ENCODE results near the gene NID1. TPM values are rescaled to one million over a fixed set of nuclear protein-coding genes. Genes with fewer than 3 reads are reported as not detected.

NID1 gene
- 100 to 1,000 TPM in 2 of 3 donors, 10 to 100 TPM in 1; 60.3 to 288 (median 154) TPM for total RNA-seq

- no peaks in the 10 kb centered on the region for H3K4me1 ChIP-seq
- H3K27ac ChIP-seq = peak within 1 kb of the TSS; percentile 83 to 97
Measured at GRCh38 chr1:236064674-236065508, at the start of gene NID1. Gene NID1, minus strand, starts transcription at chr1:236065090. Its CDS starts 11 bp downstream, at chr1:236065079.

GRCh38 chr1:236114076-236114747, 49.3 kb upstream of the NID1 start:
- Histone ChIP-seq H3K9me3 (no peaks in the 10 kb centered on the region), H3K4me3 (no peak overlapping the region), H3K27ac (no peak overlapping the region), H3K4me1 (no peaks in the 10 kb centered on the region), H3K27me3 (no peaks in the 10 kb centered on the region), H3K36me3 (no peaks in the 10 kb centered on the region)
- TF ChIP-seq POLR2AphosphoS5 (IDR thresholded peaks at IDR 0.05) = no peak
- TF ChIP-seq POLR2A (IDR thresholded peaks at IDR 0.05) = no peak
- TF ChIP-seq CTCF (IDR thresholded peaks at IDR 0.05) = no peak
- no peak for DNase-seq (ENCODE audit: low spot score in 2 of 2)
- intact Hi-C loops (cut with DNase I; ENCODE audit: low total_unique reads) = no loop called here

More at GRCh38 chr1:236064674-236065508, at the start of gene NID1:
- Histone ChIP-seq H3K4me3 (peak within 1 kb of the TSS; percentile 75 to 98 (median 95)), H3K27me3 (no peaks in the 10 kb centered on the region), H3K9me3 (no peaks in the 10 kb centered on the region), H3K36me3 (no peaks in the 10 kb centered on the region)
- peak; percentile 47 to 60 for DNase-seq (ENCODE audit: low spot score in 2 of 2)
- intact Hi-C loops (cut with DNase I; ENCODE audit: low total_unique reads) = no loop called here
- TF ChIP-seq POLR2AphosphoS5 (IDR thresholded peaks at IDR 0.05) = peak; percentile 74 to 84 (median 75)
- peak in 1 of 3 donors; percentile 12 for TF ChIP-seq CTCF (IDR thresholded peaks at IDR 0.05)
- TF ChIP-seq POLR2A (IDR thresholded peaks at IDR 0.05) = peak; percentile 40

- no peaks in the 10 kb centered on the region for H3K27me3 ChIP-seq
- H3K9me3 ChIP-seq = no peaks in the 10 kb centered on the region
- H3K4me1 ChIP-seq = no peaks in the 10 kb centered on the region
- H3K4me3 ChIP-seq = no peak overlapping the region
- TF ChIP-seq CTCF (IDR thresholded peaks at IDR 0.05) (no peak), POLR2AphosphoS5 (IDR thresholded peaks at IDR 0.05) (no peak), POLR2A (IDR thresholded peaks at IDR 0.05) (no peak)
- no peak for DNase-seq (ENCODE audit: low spot score in 2 of 2)
- no peaks in the 10 kb centered on the region for H3K36me3 ChIP-seq
- no peak overlapping the region for H3K27ac ChIP-seq
- intact Hi-C loops (cut with DNase I; ENCODE audit: low total_unique reads) = no loop called here
Measured at GRCh38 chr1:236113324-236114032, 48.6 kb upstream of the NID1 start.

- no peak overlapping the region for H3K4me3 ChIP-seq
- H3K9me3 ChIP-seq = no peaks in the 10 kb centered on the region
- intact Hi-C loops (cut with DNase I; ENCODE audit: low total_unique reads) = no loop called here
- H3K36me3 ChIP-seq = no peaks in the 10 kb centered on the region
- no peaks in the 10 kb centered on the region for H3K4me1 ChIP-seq
- no peak for DNase-seq (ENCODE audit: low spot score in 2 of 2)
- H3K27me3 ChIP-seq = no peaks in the 10 kb centered on the region
- no peak overlapping the region for H3K27ac ChIP-seq
- TF ChIP-seq POLR2AphosphoS5 (IDR thresholded peaks at IDR 0.05) = no peak
- no peak for TF ChIP-seq POLR2A (IDR thresholded peaks at IDR 0.05)
- TF ChIP-seq CTCF (IDR thresholded peaks at IDR 0.05) = no peak
Measured at GRCh38 chr1:236112332-236112627, 47.4 kb upstream of the NID1 start.
